NCI-H510A (cell line): ENCODE measurements around the gene COPB1.

Experiments
- DNase-seq: peaks from one replicate; lab custom pipeline; 2025; lab: John Stamatoyannopoulos, UW

COPB1 gene

DNA sequence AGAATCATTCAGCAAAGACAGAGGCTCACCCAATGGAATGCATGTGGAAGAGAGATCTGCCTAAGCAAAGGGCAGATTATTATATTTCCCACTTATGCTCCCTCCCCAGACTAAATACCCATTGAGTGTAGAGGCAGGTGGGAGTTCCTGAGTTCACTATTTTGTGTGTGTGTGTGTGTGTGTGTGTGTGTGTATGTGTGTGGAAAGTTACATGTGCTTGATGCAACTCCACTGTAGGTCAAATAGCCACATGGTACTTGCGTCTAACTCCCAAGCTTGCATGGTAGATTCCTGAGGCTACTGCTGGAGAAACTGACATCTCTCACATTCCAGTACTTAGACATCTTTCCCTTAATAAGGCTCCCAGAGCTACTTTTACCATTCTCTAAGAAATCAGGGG lies 3.4 kb upstream of the COPB1 start:
- DNase-seq = no peak

DNA sequence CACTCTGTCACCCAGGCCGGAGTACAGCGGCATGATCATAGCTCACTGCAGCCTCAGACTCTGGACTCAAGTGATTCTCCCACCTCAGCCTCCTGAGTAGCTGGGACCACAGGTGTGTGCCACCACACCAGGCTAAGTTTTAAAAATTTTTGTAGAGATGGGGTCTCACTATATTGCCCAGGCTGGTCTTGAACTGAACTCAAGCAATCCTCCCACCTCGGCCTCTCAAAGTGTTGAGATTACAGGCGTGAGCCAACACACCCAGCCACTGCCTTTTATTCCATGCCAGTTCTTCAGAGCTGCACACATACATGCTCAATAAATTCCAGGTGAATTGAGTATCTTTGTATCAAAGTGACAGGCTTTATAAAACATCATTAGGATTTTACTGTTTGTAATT lies 2.4 kb upstream of the COPB1 start:
- no peak for DNase-seq

DNA sequence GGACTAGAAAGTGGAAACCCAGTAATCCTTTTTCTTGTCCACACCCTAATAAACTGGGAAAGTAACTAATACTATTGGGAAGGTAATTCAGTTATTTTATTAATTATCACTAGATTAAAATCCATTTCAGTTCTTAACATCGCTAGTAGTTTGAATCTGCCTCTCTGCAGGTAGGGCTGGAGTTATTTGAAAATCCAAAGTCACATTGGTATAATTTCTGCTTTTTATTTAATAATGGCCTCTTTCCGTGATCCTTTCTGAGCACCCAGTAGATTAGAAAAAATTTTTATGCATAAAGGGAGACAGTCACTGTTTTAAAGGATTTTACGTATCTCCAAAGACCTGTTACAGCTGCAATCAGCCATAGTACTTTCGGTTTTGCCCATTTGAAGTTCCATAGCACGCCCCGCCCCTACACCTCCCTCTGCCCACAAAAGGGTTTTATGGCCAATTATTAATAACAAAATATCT lies 605 bp upstream of the COPB1 start:
- no peak for DNase-seq

DNA sequence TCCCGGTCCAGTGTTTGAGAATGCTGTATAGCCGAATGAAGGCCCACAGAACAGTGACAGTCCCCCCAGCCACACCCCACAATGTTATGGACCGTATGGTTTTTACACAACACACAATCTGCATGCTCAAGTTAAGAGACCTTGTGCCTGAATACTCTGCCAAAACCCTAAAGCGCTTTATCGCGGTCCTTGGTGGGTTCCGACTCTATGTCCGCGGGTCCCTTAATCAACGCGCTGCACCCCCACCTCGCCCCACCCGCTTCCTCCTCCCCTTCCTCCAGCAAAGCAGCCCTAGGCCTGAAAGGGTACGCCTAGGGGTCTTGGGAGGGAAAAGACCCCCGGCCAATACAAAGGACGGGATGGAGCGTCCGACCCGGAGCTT lies 442 bp downstream of the COPB1 start:
- no peak for DNase-seq

GRCh38 chr11:14480716-14481115 lies 18.9 kb downstream of the COPB1 start:
- DNase-seq = no peak

DNA sequence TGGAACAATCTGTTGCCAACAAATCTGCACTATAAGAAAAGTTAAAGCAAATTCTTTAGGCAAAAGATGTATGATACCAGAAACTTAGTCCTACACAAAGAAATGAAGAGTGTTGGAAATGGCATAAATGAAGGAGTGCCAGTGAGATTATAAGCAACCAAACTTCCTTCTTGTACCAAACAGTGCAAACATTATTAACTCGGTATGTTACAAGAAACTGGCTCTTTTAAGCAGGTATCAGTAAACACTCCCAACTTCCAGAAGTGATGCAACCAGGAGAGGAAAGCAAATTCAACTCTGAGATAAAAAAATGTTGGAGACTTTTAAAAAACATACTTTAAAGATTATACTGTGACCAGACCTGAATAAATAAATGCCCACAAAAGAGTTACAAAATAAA lies 28.5 kb downstream of the COPB1 start:
- no peak for DNase-seq

GRCh38 chr11:14463623-14464022 lies 36.0 kb downstream of the COPB1 start:
- DNase-seq = no peak

DNA sequence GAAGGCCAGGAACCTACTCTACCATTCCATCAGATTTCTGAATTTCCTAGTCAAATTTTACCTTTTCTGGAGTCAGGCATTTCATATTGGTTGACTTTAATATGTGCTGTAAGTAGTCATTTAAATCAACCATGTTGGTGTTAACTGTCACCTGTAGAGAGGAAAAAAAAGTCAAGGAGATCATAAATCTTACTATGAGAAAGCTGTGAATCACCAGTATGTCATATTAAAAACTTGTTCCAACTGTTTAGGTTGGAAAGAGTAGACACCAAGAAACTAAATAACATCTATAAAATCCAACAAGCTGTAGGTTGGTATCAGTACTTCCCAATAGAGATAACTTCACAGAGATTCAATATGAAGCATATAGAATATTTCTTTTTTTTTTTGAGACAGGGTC lies 39.5 kb downstream of the COPB1 start:
- DNase-seq = no peak

- no peak for DNase-seq
Observed at GRCh38 chr11:14458377-14458776, 41.2 kb downstream of the COPB1 start.

DNA sequence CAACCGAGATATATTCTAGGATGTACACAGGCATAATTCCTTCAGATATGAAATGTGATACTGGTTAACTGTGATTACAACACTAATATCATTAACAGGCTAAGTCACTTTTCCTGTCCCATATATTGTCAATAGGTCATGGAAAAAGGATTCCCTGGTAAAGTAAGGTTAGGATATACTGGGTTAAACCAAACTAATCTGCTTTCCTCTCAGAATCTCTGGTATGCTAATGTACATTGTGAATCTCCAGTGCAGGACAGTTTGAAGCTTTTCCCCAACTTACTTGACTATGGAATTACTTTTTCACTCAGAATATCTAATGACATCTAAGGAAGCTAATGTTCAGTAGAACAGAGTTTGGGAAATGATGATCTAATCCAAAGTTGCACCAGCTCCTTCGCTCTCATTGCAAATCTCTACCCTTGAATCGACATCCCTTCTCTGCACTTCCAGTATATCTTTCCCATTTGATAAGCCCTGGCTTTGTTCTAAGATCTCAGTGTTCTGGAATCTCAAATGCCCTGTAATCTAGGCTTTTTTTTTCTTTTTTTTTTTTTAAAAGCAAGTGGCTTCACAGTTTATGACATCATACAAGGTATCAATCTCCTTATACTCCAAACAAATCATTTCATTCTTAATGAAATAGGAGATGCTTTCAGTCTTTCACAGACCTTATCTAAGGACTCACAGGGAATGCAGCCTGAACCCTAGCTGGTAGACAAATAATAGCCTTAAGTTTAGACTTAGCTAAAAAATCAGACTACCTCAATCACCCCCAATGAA lies 43.8 kb downstream of the COPB1 start:
- no peak for DNase-seq

GRCh38 chr11:14454861-14455632 lies 44.6 kb downstream of the COPB1 start:
- DNase-seq = no peak

GRCh38 chr11:14451825-14452224 lies 47.8 kb downstream of the COPB1 start:
- no peak for DNase-seq

GRCh38 chr11:14449302-14449714 lies 50.3 kb downstream of the COPB1 start:
- no peak for DNase-seq

DNA sequence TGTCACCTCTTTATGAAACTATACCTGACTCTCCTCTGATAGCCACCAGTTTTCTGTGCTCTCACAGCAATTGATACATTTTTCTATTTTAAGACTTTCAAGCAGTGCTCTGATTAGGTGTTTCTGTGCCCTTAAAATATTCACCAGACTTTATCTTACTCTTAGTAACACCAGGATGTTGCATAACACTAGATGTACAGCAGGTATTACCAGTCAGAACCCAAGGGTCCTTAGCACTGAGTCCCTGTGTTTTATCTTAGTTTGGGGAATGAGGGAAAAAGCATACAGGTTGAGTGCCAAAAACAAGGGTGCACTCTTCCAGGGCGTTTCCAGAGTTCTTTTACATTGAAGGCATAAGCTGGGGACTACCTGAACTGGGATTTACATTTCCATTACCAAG lies 51.4 kb downstream of the COPB1 start:
- no peak for DNase-seq

- no peak for DNase-seq
Observed at GRCh38 chr11:14446701-14447169, 52.9 kb downstream of the COPB1 start.

- no peak for DNase-seq
Observed at GRCh38 chr11:14445542-14446530, 53.8 kb downstream of the COPB1 start.

- DNase-seq = no peak
Observed at GRCh38 chr11:14444441-14445189, 55.0 kb downstream of the COPB1 start.

GRCh38 chr11:14443638-14444037 lies 56.0 kb downstream of the COPB1 start:
- no peak for DNase-seq

DNA sequence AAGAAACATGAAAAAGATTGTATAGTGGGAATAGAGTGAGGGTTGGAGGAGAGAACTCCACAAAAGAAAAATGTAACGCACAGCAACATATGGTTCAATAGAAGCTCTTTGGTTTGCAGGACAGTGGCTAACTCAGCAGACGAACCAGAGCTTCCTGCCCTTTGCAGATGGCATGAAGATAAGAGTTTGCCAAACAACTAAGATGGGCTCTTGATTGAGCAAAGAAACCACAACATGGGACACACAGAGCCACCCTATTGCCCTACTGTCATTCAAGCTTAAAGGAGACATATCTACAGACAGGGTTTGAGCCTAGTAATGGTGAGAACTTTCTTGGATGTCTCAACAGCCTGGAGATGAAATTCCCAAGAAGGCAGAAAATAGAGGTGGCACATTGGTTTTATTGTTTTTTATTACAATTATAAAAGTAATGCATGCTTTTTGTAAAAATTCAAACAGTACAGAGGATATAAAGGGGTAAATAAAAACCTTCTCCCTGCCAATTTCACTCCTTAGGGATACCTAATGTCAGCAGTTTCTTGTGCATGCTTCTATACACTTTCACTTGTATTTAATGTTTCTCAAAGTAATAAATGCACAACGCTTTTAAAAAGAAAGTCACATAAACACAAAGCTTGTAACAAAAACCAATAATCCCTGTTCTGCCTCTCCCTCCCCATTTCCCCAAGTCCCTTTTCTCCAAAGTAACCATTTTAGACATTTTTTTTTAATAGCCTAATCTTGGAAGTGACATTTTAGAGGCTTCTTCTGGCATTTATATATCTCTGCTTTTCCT lies 63.7 kb downstream of the COPB1 start:
- DNase-seq = no peak

DNA sequence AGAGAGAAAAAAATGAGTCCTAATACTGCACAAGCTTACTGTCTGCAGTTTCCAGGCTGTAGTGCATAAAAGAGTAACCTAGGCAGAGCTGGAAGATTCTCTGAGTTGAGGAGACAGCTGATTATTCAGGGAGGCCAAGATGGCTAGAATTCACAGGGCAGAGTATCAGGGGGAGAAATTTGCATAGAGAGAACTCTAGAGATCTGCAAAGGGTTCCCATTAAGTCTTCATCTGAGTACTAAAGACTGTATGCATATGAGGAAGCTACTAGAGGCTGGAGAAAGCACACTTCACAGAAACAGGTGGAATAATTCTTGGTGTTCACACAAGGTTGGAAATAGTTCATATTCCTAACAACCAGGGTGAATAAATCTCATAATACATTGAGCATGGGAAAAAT lies 74.0 kb downstream of the COPB1 start:
- DNase-seq = no peak

GRCh38 chr11:14424096-14424495 lies 75.5 kb downstream of the COPB1 start:
- DNase-seq = no peak
